ENCODE measurements around the gene SCN5A. TPM values are rescaled to one million over a fixed set of nuclear protein-coding genes. Genes with fewer than 3 reads are reported as not detected.

SCN5A gene
- total and polyA plus RNA-seq, 3 donors from 2014 or later, result 0.63 to 0.99 (median 0.73) TPM

GRCh38 chr3:38590521-38590920 lies 59.0 kb downstream of the SCN5A start:
- TF ChIP-seq POLR2A (IDR thresholded peaks at IDR 0.05) (no peak), CTCF (IDR thresholded peaks at IDR 0.05) (no peak)
- no peaks in the 10 kb centered on the region for H3K36me3 ChIP-seq (ENCODE audit: low read depth, missing control alignments)
- intact Hi-C loops (cut with DNase I; ENCODE audit: low total_unique reads), result no loop called here
- H3K4me3 ChIP-seq, result no peak overlapping the region
- peak; percentile 8 for DNase-seq
- H3K27ac ChIP-seq, result no peak overlapping the region
- H3K9me3 ChIP-seq, result no peaks in the 10 kb centered on the region
- no peaks in the 10 kb centered on the region for H3K27me3 ChIP-seq
- 62 to 71% methylated on average over 2 of the region's 2 CpGs for WGBS, 2 donors
- H3K4me1 ChIP-seq, result no peaks in the 10 kb centered on the region

DNA sequence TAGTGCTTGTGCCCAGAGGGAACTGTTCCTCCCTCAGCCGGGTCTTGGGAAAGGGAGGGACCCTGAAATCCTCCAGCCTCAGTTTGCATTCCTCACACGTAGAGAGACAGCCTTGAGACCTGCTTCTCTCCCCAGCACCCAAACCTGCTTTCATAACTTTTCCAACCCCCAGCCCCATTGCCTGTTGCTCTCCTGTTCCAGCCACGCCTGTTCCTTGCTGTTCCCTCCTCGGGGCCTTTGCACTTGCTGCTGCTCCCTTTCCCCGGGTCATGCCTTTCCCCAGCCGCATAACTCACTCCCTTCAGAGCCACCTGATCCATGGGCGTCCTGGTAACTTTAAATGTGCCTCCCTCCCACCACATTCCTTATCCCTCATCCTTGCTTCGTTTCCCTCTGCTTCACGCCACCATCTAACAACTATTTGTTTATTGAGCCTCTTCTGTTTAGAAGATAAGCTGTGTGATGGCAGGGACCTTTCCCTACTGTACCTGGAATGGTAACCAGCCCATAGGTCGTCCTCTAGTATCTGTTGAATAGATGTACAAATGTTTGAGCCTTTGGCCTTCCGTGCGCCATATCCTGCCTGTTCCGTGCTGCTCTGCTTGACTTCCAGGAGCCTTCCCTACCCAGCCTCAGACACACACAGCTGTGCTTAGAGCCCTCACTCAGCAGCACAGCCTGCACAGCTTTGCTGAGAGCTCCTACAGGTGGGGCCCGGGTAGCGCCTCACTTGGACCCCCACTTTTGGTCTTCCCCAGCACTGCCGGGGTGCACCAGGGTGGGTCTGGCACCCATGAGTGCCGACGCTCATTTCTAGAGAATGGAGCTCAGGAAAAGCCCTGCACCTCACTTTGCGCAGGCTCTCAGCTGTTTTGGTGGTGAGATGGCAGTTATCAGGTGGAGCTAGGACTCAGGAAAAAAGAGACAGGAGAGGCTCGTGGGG lies 60.2 kb downstream of the SCN5A start:
- Histone ChIP-seq H3K4me3 (no peak overlapping the region), H3K4me1 (no peaks in the 10 kb centered on the region), H3K27ac (no peak overlapping the region), H3K9me3 (no peaks in the 10 kb centered on the region), H3K36me3 (ENCODE audit: low read depth, missing control alignments) (no peaks in the 10 kb centered on the region), H3K27me3 (no peaks in the 10 kb centered on the region)
- TF ChIP-seq CTCF (IDR thresholded peaks at IDR 0.05) (no peak), POLR2A (IDR thresholded peaks at IDR 0.05) (no peak)
- DNase-seq, result peak; percentile 3
- intact Hi-C loops (cut with DNase I; ENCODE audit: low total_unique reads), result no loop called here
- WGBS, 2 donors, result 82 to 87% methylated on average over 17 to 20 of the region's 20 CpGs

GRCh38 chr3:38588371-38588971 lies 61.0 kb downstream of the SCN5A start:
- no peak overlapping the region for H3K4me3 ChIP-seq
- H3K27ac ChIP-seq, result no peak overlapping the region
- H3K4me1 ChIP-seq, result no peaks in the 10 kb centered on the region
- H3K36me3 ChIP-seq (ENCODE audit: low read depth, missing control alignments), result no peaks in the 10 kb centered on the region
- intact Hi-C loops (cut with DNase I; ENCODE audit: low total_unique reads), result no loop called here
- TF ChIP-seq POLR2A (IDR thresholded peaks at IDR 0.05) (no peak), CTCF (IDR thresholded peaks at IDR 0.05) (no peak)
- DNase-seq, result peak; percentile 4
- WGBS, 2 donors, result 85 to 88% methylated on average over 7 to 10 of the region's 10 CpGs
- H3K27me3 ChIP-seq, result no peaks in the 10 kb centered on the region
- H3K9me3 ChIP-seq, result no peaks in the 10 kb centered on the region

DNA sequence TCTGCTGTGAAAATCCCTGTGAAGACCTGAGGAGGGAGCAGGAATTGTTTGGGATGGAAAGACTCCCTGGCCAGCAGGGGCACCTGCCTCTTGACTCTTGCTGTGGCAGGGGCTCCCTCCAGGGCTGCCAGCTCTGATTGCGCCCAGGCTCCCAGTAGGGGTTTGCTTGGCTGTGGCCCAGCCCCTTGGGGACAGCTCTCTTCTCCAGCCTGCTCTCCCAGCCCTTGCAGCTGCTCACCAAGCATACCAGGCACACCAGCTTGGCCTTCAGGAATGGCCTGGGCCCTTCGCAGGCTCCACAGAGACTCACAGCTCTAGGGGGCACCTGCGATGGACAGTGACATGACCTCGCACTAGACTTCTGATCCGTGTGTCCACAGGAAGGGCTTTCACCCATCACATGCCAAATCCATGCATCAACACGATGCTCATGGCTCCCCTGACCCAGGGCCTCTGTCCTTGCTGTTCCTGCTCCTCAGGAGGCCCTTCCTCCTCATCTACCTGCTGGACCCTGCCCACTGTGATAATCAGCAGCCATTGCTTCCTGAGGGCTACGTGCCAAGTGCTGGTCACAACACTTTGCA lies 61.8 kb downstream of the SCN5A start:
- no peak overlapping the region for H3K27ac ChIP-seq
- TF ChIP-seq CTCF (IDR thresholded peaks at IDR 0.05), result no peak
- TF ChIP-seq POLR2A (IDR thresholded peaks at IDR 0.05), result no peak
- H3K9me3 ChIP-seq, result no peaks in the 10 kb centered on the region
- intact Hi-C loops (cut with DNase I; ENCODE audit: low total_unique reads), result no loop called here
- no peaks in the 10 kb centered on the region for H3K36me3 ChIP-seq (ENCODE audit: low read depth, missing control alignments)
- 86 to 92% methylated on average over 2 to 7 of the region's 7 CpGs for WGBS, 2 donors
- H3K27me3 ChIP-seq, result no peaks in the 10 kb centered on the region
- H3K4me3 ChIP-seq, result no peak overlapping the region
- no peaks in the 10 kb centered on the region for H3K4me1 ChIP-seq
- peak; percentile 4 for DNase-seq
